Stimulated activated CD4-positive, alpha-beta T cell treated with anti-CD3 and anti-CD28 coated beads, Interleukin-2, amount 100 ng/mL, for 24 hours (primary cell): ENCODE results near the gene PBRM1.

Experiments used
- DNase-seq, 2 donors: peaks; one replicate each; pipeline ENCODE4 v3.0.0-alpha.2; 2020

The PBRM1 gene

DNA sequence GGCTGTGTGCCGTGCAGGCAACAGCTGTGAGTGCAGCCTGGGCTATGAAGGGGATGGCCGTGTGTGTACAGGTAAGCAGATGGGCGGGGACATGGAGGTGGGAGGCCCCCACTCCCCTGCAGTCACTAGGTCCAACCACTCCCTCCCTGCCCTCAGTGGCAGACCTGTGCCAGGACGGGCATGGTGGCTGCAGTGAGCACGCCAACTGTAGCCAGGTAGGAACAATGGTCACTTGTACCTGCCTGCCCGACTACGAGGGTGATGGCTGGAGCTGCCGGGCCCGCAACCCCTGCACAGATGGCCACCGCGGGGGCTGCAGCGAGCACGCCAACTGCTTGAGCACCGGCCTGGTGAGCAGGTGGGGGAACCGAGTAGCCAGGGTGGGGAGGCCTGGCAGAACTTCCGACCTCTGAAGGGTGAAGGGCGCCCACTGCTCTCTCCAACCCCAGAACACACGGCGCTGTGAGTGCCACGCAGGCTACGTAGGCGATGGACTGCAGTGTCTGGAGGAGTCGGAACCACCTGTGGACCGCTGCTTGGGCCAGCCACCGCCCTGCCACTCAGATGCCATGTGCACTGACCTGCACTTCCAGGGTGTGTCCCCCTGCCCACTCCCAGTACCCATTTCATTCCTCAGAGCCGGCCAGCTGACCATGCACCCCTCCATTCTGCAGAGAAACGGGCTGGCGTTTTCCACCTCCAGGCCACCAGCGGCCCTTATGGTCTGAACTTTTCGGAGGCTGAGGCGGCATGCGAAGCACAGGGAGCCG, 163.6 kb downstream of the PBRM1 start:
- no peak for DNase-seq

DNA sequence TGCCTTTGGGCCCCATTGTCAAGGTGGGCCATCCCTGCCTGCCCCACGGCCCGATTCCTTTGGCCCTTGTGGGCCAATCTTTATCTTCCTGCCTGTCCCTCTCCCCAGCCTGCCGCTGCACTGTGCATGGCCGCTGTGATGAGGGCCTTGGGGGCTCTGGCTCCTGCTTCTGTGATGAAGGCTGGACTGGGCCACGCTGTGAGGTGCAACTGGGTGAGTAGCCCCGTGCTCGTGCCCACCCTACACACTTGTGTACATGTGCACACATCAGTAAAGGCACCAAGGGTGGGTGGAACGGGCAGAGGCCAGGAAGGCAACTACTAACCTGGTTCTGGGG, 164.3 kb downstream of the PBRM1 start:
- no peak for DNase-seq

DNA sequence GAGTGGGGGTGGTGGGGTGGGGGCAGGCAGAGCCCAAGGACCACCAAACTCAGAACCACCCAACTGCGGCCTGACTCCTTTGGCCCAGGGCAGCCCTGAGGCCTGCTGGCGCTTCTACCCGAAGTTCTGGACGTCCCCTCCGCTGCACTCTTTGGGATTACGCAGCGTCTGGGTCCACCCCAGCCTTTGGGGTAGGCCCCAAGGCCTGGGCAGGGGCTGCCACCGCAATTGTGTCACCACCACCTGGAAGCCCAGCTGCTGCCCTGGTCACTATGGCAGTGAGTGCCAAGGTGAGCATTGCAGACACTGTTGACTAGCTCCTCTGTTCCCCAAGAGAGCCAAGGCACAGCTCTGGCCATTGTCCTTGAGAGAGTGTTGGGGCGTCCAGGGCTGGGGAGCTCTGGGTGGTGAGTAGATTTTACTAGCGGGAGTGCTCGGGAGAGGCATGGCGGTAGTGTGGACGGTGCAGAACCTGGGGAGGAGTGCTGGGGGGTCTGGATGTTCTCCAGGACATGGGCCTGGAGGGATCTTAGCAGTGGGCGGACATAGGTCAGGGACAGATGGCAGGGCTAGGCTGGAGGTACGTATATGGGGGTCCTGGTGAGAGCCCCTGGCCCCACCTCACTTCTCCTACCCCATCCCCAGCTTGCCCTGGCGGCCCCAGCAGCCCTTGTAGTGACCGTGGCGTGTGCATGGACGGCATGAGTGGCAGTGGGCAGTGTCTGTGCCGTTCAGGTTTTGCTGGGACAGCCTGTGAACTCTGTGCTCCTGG, 164.8 kb downstream of the PBRM1 start:
- no peak for DNase-seq

DNA sequence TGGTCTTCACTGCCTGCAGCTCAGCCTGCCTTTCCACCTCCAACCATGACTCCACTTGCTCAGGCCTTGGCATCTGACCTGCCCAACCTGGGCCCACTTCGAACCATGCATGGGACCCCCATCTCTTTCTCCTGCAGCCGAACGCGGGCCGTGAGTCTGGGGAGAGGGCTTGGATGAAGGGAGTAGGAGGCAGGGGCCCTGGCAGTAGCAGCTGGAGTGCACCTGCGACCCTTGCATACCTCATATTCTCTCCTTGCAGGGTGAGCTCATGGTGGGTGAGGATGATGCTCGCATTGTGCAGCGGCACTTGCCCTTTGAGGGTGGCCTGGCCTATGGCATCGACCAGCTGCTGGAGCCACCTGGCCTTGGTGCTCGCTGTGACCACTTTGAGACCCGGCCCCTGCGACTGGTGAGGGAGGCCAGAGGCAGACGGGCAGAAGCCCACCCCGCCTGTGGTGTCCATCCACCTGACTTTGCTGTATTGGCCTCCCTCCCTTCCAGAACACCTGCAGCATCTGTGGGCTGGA, 165.5 kb downstream of the PBRM1 start:
- no peak for DNase-seq

GRCh38 chr3:52519445-52520140, 166.1 kb downstream of the PBRM1 start:
- DNase-seq = no peak

- no peak for DNase-seq
Observed at GRCh38 chr3:52518723-52519444, 166.8 kb downstream of the PBRM1 start.

- no peak for DNase-seq
Observed at GRCh38 chr3:52517796-52518722, 167.7 kb downstream of the PBRM1 start.

DNA sequence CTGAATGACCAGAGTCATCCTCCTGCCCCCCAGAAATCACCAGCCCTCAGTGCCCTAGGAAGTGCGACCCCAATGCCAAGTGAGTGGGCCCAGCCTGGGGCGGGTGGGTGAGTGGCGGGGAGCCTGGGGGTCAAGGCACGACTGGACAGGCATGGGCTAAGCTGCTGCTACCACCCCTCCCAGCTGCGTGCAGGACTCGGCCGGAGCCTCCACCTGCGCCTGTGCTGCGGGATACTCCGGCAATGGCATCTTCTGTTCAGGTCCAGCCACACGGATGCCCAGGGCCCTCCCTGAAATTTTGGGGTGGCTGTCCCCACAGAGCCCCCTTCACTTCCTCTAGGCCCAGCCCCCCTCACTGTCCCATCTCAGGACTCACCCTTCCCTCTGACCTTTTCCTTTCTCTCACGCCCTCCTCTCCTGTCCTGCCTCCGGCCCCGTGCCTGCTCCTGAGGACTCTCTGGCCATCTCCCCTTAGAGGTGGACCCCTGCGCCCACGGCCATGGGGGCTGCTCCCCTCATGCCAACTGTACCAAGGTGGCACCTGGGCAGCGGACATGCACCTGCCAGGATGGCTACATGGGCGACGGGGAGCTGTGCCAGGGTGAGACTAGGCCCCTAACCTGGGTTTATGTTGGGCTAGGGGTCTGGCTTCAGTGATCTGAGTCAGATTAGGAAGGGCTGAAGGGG, 169.1 kb downstream of the PBRM1 start:
- no peak for DNase-seq

- DNase-seq = no peak
Observed at GRCh38 chr3:52515192-52515591, 170.5 kb downstream of the PBRM1 start.

DNA sequence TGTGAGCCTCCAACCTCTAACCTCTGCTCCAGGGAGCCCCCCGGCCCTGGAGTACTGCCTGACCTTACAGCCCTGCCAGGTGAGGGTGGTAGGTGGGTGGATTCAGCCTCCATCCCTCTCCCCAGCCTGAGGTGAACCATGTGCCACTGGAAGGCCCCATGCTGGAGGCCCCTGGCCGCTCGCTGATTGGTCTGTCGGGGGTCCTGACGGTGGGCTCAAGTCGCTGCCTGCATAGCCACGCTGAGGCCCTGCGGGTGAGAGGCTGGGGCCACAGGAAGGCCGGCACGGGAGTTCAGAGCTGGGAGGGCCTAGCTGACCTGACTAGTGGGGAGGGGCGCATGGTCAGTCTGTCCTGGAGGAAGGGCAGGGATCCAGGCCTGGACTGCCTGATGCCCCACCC, 171.1 kb downstream of the PBRM1 start:
- DNase-seq = no peak

DNA sequence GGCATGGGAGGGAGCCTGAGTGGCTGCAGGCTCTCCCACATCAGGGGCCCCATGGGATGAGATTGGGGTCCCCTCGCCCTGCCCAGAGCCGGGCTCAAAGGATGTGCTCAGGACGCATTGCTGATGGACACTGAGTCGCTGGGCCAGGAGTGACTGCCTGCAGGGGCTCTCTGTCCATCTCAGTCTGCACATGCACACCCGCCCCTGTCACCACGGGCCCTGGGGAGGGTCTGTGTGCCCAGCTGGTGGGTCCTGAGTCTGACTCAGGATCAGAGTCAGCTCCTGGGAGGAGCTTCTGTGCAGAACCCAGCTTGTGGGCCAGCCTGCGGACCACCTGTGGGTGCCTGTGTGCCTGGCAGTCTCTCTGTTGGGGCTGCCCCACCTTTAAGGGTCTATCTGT, 172.4 kb downstream of the PBRM1 start:
- DNase-seq = no peak

GRCh38 chr3:52512727-52513126, 173.0 kb downstream of the PBRM1 start:
- DNase-seq = no peak

DNA sequence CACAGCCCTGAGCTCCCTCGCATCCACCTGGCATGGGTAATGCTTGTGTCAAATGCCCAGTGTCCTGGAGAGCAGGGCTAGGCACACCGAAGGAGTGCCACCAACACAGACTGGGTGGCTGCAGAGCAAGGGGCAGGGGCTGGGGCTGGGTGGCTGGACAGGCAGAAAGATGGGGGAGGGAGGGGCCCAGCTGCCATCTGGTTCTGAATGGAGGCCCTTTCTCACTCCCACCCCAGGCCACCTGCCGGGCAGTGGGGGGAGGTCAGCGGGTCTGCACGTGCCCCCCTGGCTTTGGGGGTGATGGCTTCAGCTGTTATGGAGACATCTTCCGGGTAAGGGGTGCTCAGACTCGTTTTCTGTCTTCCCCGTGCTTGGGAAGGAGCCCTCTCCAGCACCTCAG, 173.6 kb downstream of the PBRM1 start:
- DNase-seq = no peak

- no peak for DNase-seq
Observed at GRCh38 chr3:52511509-52511908, 174.2 kb downstream of the PBRM1 start.

- no peak for DNase-seq
Observed at GRCh38 chr3:52509753-52510328, 175.9 kb downstream of the PBRM1 start.

DNA sequence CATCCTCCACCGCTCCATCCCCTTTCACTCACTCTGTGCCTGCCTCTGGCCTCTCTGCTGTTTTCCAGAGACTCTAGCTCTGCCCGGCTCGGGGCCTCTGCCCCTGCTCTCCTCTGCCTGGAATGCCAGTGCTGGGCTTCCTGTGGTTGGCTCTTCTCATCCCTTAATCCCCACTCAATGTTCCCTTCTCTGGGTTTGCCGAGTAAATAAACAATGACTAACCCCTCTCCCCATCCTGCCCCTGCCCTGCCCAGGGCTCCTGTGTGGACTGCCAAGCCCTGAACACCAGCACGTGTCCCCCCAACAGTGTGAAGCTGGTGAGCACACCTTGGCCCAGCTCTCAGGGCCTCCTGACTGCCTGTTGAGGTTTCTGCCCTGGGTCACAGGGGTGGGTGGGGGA, 178.4 kb downstream of the PBRM1 start:
- DNase-seq = no peak

DNA sequence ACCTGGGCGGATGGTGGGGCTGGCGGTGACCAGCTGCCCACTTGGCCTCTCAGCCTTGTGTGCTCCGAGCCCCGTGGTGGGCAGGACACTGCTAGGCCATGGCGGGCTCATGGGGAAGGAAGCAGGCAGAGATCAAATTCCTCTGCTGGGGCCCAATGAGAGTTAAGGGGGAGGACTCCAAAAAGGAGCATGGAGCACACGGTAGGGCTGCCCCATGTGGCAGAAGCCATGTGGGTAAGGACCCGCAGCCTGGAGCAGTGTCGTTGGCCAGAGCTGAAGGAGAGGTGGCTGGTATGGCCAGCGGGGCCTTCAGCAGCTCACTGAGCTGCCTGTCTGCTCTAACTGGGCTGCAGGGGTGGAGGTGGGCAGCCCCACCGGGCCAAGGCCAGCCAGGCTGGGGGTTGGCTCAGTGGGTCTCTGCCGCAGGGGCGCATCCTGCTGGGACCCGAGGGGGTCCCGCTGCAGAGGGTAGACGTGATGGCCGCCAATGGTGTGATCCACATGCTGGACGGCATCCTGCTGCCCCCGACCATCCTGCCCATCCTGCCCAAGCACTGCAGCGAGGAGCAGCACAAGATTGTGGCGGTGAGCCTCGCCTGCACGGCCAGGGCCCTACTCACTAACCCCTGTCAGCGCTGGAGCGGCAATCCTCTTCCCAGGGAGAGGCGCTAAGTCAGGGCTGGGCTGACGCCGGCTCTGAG, 179.3 kb downstream of the PBRM1 start:
- DNase-seq = no peak

GRCh38 chr3:52504977-52505376, 180.7 kb downstream of the PBRM1 start:
- DNase-seq = no peak

DNA sequence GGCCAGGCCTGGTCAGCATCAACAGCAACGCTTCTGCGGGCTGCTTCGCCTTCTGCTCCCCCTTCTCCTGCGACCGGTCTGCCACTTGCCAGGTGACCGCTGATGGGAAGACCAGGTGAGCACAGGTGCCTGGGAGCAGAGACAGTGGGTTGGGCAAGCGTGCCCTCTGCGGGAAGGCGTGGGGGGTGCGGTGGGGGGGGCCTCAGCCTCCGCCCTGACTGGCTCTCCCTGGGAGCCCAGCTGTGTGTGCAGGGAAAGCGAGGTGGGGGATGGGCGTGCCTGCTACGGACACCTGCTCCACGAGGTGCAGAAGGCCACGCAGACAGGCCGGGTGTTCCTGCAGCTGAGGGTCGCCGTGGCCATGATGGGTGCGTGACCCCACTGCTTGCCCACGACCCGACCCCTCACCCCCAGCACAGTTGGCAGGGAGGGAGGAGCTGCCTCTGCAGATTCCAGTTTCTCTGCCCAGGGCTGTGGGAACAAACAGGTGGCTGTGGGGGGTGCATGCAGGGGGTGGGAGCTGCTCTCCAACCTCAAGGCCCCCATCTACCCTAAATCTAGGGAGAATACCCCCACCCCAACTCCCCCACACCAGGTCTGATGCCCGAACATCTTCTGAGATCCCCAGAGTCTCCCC, 181.8 kb downstream of the PBRM1 start:
- no peak for DNase-seq
